HG03442 (cell line): ENCODE measurements around the gene SCFD1.

Experiments used
- ATAC-seq: cut with Tn5 transposase; IDR thresholded peaks from one replicate; pipeline ENCODE4 v1.9.1; 2021; ENCODE audit warnings: mild to moderate bottlenecking, moderate library complexity; ENCODE audit not compliant: unreplicated experiment

The SCFD1 gene

GRCh38 chr14:30751646-30752416 is 129.7 kb downstream of the SCFD1 start:
- ATAC-seq = no peak

- no peak for ATAC-seq
Measured at GRCh38 chr14:30753452-30753851, 131.3 kb downstream of the SCFD1 start.

GRCh38 chr14:30754778-30755177 is 132.7 kb downstream of the SCFD1 start:
- no peak for ATAC-seq

- no peak for ATAC-seq
Measured at GRCh38 chr14:30756594-30756993, 134.5 kb downstream of the SCFD1 start.

- ATAC-seq = peak; percentile 41
Measured at GRCh38 chr14:30757082-30757481, 135.0 kb downstream of the SCFD1 start.

- ATAC-seq = no peak
Measured at GRCh38 chr14:30759172-30760125, 137.3 kb downstream of the SCFD1 start.

DNA sequence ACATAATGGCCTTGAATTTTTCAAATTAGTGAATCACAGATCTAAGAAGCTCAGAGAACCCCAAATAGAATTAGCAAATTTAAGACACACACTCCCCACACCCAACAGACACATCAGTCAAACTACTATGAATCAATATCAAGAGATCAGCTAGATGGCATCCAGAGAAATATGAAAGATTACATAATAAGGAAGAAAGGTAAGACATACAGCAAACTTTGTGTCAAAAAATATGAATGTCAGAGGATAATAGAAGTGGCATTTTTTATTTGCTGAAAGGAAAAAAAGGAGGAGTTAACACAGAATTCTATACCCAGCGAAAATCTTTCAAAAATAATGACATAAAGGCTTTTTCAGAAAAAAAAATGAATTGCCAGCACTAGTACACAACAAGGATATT is 141.8 kb downstream of the SCFD1 start:
- no peak for ATAC-seq

- ATAC-seq = no peak
Measured at GRCh38 chr14:30767624-30768023, 145.5 kb downstream of the SCFD1 start.

- ATAC-seq = no peak
Measured at GRCh38 chr14:30768791-30769190, 146.7 kb downstream of the SCFD1 start.

DNA sequence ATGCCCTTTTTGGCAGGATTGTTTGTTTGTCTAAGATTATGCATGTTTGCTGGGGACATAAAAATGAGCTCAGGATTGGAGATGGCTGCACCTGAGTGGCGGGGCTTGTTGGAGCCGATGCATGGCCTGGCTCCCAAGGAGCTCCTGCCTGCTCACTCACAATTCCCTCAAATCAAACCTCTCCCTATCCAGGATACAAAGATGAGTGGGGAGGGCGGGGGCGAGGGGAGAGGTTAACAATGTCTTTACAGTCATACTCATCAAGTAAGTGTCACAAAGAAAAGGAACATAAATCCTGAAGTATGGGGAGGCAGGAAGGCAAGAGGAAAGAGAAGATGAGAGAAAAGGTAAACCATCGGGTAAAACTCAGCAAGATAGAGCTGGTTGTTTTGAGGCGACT is 148.3 kb downstream of the SCFD1 start:
- ATAC-seq = no peak

GRCh38 chr14:30771595-30771994 is 149.5 kb downstream of the SCFD1 start:
- no peak for ATAC-seq

DNA sequence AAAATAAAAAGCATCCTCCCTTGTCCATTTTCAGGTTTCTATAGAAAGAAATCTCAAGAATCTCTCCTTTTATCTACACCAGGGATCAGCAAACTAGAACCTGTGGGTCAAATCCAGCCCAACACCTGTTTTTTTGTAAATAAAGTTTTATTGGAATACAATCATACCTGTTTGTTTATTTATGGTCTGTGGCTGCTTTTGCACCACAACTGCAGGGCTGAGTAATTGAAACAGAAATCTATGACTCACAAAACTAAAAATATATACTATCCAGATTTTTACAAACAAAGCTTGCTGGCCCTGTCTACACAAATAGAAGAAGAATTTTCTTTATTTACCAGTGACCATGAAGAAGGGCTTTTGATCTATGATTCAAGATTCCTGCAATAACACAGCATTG is 157.1 kb downstream of the SCFD1 start:
- ATAC-seq = peak; percentile 70
